ENCODE results near the gene RAB37. TPM values are rescaled to one million over a fixed set of nuclear protein-coding genes. Genes with fewer than 3 reads are reported as not detected.
A peak's percentile ranks its signal among the peaks of the same experiment; 100 is the strongest.

Gene RAB37
- total RNA-seq, 1 donor from 2014 or later = 0.20 TPM

GRCh38 chr17:74776990-74777389 lies 39.9 kb downstream of the RAB37 start:
- DNase-seq (ENCODE audit: low read depth in 2 of 2) = no peak

GRCh38 chr17:74777901-74778515 lies 41.0 kb downstream of the RAB37 start:
- DNase-seq (ENCODE audit: low read depth in 2 of 2) = no peak

- peak in 1 of 2 donors; percentile 28 for DNase-seq (ENCODE audit: low read depth in 2 of 2)
Measured at GRCh38 chr17:74778960-74779359, 41.9 kb downstream of the RAB37 start.

GRCh38 chr17:74779501-74779900 lies 42.4 kb downstream of the RAB37 start:
- no peak for DNase-seq (ENCODE audit: low read depth in 2 of 2)

- DNase-seq (ENCODE audit: low read depth in 2 of 2) = peak; percentile 25 to 67
Measured at GRCh38 chr17:74779948-74780400, 42.9 kb downstream of the RAB37 start.

GRCh38 chr17:74780443-74781238 lies 43.6 kb downstream of the RAB37 start:
- peak; percentile 35 to 62 for DNase-seq (ENCODE audit: low read depth in 2 of 2)

GRCh38 chr17:74782571-74782970 lies 45.5 kb downstream of the RAB37 start:
- no peak for DNase-seq (ENCODE audit: low read depth in 2 of 2)

GRCh38 chr17:74784125-74784810 lies 47.2 kb downstream of the RAB37 start:
- no peak for DNase-seq (ENCODE audit: low read depth in 2 of 2)

GRCh38 chr17:74785096-74785980 lies 48.3 kb downstream of the RAB37 start:
- no peak for DNase-seq (ENCODE audit: low read depth in 2 of 2)

- DNase-seq (ENCODE audit: low read depth in 2 of 2) = no peak
Measured at GRCh38 chr17:74785981-74786360, 48.9 kb downstream of the RAB37 start.

- no peak for DNase-seq (ENCODE audit: low read depth in 2 of 2)
Measured at GRCh38 chr17:74786431-74787055, 49.5 kb downstream of the RAB37 start.

GRCh38 chr17:74790161-74791058 lies 53.4 kb downstream of the RAB37 start:
- DNase-seq (ENCODE audit: low read depth in 2 of 2) = no peak

GRCh38 chr17:74792586-74793105 lies 55.6 kb downstream of the RAB37 start:
- DNase-seq (ENCODE audit: low read depth in 2 of 2) = no peak

GRCh38 chr17:74795327-74796020 lies 58.4 kb downstream of the RAB37 start:
- DNase-seq (ENCODE audit: low read depth in 2 of 2) = no peak

GRCh38 chr17:74796211-74796610 lies 59.2 kb downstream of the RAB37 start:
- DNase-seq (ENCODE audit: low read depth in 2 of 2) = no peak

GRCh38 chr17:74796866-74797265 lies 59.8 kb downstream of the RAB37 start:
- no peak for DNase-seq (ENCODE audit: low read depth in 2 of 2)
